NCI-H524 (cell line): Measurements from ENCODE around the gene TTC12.

ENCODE experiments used
- DNase-seq, 2 experiments: peaks; one replicate each; lab custom pipeline; 2025; lab: John Stamatoyannopoulos, UW

Gene TTC12

DNA sequence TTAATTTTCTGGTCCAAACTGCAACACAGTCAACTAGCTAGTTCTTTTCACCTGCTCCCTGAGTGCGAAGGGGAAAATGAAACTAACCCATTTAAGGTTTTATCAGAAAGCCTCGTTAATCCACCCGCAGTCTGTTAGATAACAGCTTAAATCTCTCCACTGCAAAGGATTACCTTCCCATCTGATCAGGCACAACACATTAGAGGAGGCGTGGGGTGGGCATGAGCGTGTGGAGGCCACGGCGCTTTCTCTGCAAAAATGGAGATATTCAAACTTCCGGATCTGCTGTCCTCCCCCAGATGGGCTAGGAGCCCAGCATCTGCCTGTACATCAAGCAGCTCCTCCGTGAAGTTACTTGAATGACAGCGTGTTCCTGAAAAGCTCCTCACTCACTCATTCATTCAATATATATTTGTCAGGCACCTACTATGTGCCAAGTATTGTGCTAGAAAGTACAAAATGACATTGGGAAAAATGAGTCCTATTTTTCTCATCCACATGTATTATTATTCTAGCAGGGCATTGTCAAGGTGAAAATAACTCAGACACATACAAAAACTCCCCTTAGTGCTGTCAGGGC, 59.7 kb downstream of the TTC12 start:
- DNase-seq: peak; percentile 74 to 91

DNA sequence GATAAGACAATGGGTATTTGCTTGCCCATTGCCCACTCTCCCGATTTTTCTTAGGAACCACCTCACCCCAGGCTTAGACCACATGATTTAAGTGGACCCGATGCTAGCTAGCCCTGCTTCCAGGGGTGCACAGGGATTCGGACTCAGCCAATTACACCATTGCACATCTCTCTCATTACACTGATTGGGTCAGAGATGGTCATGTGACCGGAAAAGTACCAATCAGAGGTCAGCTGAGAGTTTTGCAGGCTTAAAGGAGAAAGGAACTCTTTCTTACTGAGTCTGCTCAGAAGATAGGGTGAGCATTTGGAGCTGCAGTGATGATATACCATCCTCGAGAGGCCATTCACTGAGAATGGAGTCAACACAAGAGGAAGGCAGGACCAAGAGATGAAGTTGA, 61.0 kb downstream of the TTC12 start:
- DNase-seq: peak in 1 of 2 experiments; percentile 17

DNA sequence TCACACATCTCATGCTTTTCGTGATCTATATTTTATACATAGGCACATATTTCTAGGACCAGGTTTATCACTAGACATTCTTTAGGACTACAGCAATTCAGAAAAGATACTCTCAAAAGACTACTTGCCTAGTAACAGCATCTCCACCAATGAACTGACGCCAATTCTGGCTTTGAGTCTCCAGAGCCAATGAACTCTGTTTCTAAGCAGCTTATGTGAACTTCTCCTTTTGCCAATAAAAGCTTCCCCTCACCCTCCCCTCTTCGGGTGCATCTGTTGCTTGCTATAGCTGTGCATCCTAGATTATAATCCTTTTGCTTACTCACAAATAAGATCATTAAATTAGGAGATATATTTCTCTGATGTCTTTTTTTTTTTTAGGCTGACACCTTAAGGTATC, 61.8 kb downstream of the TTC12 start:
- DNase-seq: peak; percentile 76 to 85

DNA sequence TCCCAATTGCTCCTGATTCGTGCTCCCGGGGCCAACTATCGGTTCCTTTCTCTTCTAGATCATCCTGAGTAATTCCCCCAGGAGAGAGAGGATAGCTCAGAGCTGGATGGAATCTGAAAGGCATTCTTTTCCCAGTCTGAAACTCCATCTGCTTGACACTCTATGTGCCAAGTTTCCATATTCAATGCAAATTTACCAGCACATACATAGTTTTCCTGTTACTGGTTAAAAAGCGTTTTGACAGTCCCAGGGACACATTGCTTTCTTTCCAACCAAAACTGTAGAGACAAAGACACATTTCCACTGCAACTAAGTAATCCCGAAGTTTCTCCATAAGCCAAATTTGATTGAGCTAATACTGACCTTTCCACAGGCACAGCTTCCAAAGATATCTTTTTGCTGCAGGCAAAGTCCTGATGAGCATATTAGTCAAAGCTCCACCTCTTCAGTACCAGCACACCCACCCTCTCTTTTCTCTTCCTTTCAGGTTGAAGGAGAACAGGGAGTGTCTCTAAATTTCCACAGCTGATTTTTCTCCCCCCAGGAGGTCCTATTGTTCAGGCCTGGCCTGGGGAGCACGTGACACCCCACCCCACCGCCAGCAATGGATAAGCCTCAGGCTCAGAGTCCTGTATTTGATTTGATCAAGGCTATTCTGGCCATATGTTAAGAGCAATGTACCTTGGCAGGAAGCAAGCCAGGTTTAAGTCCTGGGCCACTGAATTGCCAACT, 63.5 kb downstream of the TTC12 start:
- DNase-seq: no peak

DNA sequence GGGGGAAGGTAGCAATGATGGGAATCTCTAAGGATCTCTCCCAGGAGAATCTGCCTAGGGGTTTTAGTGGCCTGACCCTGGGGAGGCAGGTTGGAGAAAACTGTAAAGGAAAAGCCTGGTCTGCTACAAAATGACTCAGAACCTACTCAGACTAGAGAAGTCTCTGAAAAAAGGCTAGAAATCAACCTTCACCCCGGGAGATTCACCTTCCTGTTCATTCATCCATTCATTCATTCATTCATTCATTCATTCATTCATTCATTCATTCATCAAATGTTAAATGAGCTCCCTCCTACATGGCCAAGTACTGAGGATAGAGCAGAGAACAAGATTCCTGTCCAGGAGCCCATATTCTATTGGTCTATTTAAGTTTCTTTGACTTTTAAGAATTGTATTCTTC, 64.3 kb downstream of the TTC12 start:
- no peak for DNase-seq

DNA sequence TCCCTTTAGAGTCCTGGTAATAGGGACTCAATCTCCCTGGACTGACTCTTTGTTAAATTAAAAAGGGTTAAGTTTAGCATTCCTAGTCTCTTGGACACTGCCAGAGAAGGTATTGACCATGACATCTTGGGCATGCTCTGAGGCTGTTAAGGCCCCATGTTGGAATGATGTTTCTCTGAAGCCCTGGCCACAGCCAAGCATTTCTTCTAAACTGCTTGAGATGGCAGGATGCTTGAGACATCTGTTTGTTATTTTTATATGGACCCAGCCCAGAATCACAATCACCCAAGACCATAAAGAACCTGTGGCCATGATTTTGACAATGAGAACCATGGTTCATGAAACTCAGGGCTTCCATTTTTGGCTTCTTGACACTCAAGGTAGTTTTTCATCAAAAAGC, 67.7 kb downstream of the TTC12 start:
- no peak for DNase-seq

DNA sequence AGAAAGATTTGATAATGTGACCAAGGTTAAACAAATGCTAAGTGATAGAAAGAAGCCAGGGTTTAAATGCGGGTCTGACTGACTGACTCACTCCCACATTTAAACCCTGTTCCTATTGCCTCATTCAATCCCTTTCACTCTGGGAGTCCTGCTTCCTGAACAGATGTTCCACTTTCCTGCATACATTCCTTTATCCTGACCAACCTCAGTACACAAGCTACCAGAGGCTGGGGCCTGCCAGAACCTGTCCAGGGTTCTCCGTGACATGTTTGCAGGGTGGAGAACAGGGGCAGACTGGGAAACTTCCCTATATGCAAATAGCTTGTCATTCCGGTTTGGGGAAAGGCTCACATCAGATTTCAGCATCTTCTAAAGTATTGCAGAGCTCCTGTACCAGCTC, 70.2 kb downstream of the TTC12 start:
- peak; percentile 32 to 52 for DNase-seq

DNA sequence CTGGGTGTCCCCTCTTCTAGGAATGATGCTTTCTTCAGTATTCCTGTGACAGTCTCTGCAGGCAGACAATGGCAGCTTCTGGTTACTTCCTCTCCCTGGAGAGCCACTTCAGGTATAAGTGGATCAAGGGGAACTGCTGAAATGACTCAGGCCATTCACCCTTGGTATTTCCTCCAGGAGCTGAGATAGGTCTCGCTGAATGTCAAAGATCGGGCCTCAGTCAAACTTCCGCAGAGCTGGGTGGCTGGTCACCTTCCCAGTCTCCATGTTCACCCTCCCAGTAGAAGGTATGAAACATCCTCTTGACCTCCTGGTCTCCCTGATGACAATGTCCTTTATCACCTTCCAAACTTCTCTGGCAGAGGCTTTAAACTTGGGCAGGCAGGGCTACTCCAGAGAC, 71.4 kb downstream of the TTC12 start:
- no peak for DNase-seq

DNA sequence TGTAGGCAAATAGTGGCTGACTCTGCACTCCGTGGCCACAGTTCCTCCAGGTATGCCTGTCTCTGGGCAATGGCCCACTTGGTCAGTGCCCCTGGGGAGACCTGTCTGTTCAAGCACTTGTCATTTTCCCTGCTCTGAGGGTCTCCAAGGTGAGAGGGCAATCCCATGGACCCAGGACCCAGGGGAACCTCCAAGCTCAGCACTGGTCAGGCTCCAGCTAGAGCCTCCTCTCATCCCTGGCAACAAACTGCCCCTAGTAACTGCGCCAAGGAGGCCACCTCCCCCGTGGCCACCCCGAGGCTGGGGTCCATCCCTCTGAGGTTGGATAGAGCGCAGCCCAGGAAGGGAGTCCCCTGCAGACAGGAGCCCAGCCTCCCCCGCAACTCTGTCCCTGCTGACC, 72.5 kb downstream of the TTC12 start:
- DNase-seq: no peak

DNA sequence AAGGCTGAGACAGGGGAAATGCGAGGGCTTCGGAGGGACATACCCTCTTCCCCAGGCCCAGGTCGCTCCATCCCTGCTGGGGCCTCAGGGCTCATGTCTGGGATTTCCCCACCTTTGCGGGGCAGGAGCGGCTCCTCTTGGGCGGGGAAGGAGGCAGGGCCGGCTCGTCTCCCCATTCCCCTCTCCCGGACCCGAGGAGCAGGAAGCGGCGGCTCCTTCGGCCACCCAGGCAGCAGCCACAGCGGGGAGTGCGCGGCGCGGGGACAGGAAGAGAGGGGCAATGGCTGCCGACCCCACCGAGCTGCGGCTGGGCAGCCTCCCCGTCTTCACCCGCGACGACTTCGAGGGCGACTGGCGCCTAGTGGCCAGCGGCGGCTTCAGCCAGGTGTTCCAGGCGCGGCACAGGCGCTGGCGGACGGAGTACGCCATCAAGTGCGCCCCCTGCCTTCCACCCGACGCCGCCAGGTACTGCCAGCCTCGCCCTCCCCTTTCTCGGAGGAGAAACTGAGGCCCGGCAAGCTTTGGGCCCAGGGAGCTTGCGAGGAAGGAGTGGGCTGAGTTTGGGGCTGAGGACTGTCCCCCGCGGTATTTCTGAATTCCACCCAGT, 73.3 kb downstream of the TTC12 start, which contains the start of gene ANKK1:
Gene ANKK1 (plus strand): TSS at position 175 of the 607 bp plus-strand sequence. CDS start 106 bp downstream, at position 281.
- peak in 1 of 2 experiments; percentile 32 for DNase-seq

DNA sequence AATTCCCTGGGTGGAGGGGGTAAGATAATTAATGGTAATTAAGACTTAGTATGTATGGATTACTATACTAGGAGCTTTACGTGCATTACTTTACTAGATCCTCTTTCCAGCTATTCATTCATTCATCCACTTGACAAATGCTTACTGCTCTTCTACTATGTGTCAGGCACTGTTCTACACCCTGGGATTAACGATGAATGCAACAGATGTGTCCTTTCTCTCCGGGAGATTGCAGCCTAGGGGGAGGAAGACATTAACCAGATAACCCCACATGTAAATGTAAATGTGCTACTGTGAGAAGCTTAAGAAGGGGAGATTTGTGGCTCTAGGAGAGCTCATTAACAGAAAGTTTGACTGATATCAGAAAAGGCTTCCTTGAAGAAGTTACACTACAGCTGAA, 74.9 kb downstream of the TTC12 start:
- peak; percentile 99 to 100 for DNase-seq

DNA sequence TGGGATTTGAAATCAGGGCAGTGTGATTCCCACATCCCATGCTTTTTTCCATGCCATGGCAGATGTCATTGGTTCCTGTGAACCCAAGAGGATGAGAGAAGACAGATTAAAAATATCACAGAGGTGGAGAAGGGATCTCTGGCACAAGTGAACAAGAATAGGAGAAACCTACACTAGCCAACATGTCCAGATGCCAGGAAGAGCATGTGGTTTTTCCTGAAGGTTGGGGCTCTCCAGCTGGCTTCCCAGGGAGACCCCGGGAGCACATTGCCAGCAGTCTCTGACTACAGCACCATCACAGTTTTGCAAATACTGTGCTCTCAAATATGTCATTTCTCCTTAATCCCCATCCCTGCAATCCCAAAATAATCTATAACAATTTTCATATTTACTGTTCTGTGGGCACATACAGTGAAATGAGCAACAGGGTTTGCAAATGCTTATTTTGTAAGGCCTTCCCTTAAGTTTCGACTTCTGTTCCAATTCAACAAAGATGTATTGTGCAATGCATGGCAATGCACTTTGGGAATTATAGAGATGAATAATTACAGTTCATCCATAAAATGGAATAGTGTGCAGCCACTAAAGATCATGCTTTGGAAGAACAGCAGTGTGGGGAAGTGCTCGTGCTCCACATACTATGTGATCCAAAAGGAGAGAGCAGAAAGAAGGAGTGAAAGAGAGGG, 78.0 kb downstream of the TTC12 start:
- peak in 1 of 2 experiments; percentile 16 for DNase-seq

DNA sequence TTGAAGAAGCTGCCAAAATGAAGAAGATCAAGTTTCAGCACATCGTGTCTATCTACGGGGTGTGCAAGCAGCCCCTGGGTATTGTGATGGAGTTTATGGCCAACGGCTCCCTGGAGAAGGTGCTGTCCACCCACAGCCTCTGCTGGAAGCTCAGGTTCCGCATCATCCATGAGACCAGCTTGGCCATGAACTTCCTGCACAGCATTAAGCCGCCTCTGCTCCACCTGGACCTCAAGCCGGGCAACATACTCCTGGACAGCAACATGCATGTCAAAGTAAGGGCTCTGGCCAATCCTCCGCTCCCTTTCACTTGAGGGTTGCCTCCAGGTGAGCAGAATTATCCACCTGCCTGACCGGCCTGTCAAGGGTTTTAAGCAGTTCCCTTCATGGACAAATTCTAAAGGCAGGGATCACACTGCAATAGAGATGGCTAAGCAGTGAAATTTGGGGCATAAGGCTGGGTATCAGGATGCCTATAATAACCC, 79.2 kb downstream of the TTC12 start:
- DNase-seq: no peak

DNA sequence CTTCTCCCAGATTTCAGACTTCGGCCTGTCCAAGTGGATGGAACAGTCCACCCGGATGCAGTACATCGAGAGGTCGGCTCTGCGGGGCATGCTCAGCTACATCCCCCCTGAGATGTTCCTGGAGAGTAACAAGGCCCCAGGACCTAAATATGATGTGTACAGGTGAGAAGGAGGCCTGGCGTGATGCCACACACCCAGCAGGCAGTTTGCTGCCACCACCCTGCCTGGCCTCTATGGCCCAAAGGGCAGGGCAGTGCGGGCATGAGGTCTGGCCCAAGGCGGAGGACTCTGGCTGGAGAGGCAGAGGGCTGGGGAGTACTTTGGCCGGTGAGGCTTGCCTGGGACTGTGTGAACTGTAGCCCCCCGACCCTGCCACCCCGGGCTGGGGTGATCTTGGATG, 80.5 kb downstream of the TTC12 start:
- DNase-seq: no peak

DNA sequence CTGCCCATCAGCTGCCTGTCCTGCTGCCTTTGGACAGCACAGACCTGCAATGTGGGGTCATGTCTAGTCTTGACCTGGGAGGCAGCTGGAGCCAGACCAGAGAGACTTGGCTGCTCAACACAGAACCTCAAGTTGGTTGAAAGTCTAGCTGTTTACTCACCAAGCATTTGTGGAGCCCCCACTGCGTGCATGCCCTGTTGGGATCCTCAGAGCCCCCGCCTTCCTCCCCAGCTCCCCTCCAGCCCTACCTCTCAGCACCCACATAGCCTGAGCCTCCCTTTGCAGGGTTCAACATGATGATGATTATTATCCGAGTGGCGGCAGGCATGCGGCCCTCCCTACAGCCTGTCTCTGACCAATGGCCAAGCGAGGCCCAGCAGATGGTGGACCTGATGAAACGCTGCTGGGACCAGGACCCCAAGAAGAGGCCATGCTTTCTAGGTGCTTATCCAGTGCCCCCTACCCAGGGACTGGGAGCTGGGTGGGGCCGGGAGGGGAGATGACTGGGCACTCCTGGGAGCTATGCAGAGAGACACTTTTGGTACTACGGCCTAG, 81.5 kb downstream of the TTC12 start:
- DNase-seq: no peak

DNA sequence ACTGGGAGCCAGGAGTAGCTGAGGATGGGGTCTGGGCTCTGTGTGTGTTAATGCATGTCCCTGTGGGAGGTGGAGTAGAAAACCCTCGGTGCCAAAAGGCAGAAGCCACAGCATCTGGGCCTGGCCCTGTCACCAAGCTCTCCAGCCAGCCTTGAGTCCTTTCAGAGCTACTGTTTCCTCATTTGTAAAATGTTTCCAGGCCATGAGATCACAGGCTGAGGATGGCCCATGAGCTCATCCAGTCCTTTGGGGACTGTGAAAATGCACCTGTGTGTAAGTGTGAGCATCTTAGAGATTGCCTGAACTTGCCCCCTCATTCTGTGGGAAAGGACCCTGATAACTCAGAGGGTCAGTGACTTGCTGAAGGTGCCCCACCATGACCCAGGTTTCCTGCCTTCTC, 82.3 kb downstream of the TTC12 start:
- DNase-seq: no peak

DNA sequence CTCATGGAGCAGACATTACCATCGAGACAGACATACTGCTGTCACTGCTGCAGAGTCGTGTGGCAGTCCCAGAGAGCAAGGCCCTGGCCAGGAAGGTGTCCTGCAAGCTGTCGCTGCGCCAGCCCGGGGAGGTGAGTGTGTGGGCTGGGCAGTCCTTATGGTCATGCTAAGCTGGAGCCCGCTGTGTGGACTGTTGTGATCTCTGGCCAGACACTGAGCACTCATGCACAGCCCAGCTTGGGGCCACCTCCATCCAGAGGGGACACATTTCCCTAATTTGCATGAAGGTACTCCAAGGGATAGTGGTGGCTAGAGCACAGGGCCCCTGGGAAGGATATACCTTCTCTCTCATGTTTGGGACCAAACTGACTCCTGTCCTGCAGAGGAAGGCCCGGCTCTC, 82.8 kb downstream of the TTC12 start:
- no peak for DNase-seq

DNA sequence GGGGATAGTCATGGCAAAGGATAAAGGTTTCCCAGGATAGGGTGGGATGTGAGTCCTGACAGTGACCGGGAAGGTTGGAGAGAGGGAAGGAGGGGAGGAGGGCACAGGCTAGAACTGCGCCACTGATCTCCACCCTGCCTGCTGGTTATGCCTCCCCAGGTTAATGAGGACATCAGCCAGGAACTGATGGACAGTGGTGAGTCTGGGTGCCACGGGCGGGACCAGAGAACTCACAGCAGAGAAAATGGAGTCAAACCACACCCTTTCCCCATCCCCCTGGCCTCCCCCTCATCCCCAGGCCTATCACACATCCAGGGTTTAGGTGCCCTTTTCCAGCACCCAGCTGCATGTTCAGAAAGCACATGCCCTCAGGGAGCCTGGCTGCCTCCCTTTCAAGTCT, 83.4 kb downstream of the TTC12 start:
- no peak for DNase-seq

DNA sequence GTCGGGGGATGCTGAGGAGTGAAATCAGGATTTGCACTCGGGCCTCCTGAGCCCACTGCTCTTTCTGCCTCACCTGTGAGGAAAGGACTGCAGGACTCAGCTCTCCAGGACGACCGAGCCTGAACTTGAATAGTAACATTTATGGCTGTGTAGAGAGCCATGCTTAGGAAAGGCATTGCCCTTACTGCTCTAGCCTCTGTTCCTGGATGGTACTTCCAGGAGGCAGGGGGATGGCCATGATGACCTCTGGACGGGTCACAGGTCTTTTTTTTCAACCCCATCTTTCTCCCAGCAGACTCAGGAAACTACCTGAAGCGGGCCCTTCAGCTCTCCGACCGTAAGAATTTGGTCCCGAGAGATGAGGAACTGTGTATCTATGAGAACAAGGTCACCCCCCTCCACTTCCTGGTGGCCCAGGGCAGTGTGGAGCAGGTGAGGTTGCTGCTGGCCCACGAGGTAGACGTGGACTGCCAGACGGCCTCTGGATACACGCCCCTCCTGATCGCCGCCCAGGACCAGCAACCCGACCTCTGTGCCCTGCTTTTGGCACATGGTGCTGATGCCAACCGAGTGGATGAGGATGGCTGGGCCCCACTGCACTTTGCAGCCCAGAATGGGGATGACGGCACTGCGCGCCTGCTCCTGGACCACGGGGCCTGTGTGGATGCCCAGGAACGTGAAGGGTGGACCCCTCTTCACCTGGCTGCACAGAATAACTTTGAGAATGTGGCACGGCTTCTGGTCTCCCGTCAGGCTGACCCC, 84.5 kb downstream of the TTC12 start:
- DNase-seq: no peak

DNA sequence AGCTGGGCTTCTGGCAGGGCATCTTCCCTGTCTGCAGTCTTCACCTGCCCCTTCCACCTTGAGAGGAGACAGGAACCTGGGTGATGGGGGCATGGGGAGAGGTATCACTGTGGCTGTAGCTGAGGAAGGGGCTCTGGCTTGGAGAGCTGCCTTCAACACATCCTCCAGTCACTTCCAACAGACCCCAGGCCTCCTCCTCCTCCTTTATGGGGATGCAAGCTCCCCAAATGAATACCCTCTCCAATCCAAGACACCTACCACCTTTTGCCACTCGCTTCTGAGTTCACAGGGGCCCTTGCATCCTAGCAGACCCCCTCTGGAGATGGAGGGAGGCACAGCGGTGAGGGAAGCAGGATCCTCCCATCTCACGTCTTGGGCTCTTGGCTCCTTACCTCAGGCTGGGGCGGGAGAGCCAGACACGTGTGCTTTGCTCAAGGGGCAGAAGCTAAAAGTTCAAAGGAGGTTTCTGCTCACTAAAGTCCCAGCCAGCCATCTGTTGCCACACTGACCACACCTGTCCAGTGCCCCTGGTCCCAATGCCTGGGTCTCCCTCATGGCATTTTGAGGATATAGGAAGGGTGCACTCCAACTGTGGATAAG, 86.3 kb downstream of the TTC12 start:
- DNase-seq: no peak

DNA sequence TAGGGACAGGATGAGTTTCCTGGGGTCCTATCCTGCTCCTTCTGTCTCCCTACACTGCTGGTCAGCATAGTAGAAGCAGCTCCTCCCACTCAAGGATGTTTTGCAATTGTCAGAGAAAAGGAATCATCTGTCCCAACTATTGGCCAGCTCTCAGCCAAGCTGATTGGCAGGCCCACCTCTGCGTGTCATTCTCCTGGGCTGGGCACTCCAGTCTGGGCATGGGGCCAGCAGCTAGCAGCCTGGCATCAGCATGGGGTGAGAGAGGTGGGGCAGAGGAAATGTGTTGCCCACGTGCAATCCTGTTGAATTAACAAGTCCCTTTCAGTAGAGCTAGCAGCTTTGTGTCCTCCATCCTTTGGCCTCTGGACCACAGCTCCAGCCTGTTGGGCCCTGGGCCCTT, 87.3 kb downstream of the TTC12 start:
- peak; percentile 64 to 72 for DNase-seq
